ENCODE results near the gene DOC2B.
"Not testable (repeated sequence)": the region's sequence is repeated elsewhere in the genome, so short reads cannot be mapped to it uniquely, and the experiment has no call there.

The DOC2B gene

DNA sequence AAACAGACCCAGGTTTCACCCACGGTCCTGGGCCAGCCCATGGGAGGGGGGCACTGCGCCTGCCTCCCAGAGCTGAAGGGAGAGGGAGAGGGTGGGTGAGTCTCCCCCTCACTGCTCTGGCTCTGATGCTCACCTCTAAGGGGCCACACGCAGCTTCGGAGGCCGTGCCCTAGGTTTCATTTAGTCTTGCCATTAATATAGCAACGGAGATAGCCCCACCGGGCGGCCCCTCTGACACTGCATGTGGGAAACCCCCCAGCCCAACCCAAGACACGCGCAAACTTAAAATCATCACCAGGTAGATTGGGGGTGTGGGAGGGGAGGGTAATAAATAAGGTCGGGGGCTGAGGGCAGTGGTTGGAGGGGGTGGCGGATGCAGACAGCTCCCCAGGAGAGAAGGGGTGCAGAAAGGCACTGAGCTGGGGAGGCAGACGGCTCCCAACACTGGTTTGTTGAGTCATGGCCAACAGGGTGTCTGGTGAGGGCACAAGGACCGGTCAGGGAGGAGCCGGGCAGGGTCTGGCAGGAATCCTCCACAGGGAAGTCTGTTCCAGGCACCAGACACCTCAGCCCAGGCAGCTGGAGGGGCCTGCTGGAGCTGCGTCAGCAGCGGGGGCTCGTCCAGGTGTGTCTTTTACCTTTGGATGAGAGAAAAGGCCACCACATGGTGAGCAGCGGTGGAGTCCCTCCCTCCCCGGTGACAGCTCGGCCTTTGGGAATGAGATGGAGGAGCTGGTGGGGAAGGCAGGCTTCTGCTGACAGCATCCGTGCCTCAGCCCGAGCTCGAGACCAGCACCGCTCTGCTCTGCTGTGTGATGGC lies 32.0 kb upstream of the DOC2B start:
- DNase-seq (ENCODE audit: low read depth, low spot score): no peak
- H3K27ac ChIP-seq: no peak overlapping the region

DNA sequence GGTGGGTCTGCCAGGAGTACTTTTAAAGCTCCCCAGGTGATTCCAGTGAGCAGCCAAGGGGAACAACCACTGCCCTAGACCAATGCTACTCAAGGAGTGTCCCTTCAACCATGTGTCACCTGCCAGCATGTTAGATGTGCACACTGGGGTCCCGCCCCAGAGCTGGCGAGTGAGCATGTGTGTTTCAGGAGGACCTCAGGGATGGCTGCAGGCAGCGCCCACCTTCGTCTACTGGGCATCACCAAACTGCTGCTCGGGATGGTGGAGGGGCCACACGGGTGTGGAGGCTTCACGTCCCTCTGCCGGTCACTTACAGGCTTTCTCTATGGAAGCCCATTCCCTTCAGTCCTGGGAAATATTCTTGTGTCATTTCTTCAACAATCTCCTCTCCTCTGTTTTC lies 29.0 kb upstream of the DOC2B start:
- no peak for DNase-seq (ENCODE audit: low read depth, low spot score)

DNA sequence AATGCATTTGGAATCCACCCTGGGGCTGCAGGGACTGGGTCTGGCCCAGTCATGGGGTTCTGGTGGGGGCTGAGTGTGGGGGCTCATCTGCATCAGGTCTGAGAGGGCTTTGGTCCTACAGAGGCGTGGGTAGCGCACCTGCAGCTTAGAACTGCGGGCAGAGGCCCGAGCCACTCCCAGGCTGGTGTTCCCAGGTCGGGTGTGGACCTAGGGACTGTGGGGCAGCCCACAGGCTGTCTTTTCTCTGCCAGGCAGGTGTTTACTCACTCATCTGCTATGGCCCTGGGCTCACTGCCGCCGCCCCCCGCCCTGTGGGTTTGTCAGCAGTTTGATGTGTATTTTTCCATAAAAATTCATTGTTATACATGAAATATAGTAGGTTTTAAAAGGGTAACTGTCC lies 27.0 kb upstream of the DOC2B start:
- no peak overlapping the region for H3K27ac ChIP-seq
- no peak for DNase-seq (ENCODE audit: low read depth, low spot score)

More for the DNA sequence above, 29.0 kb upstream of the DOC2B start:
- no peak overlapping the region for H3K27ac ChIP-seq

DNA sequence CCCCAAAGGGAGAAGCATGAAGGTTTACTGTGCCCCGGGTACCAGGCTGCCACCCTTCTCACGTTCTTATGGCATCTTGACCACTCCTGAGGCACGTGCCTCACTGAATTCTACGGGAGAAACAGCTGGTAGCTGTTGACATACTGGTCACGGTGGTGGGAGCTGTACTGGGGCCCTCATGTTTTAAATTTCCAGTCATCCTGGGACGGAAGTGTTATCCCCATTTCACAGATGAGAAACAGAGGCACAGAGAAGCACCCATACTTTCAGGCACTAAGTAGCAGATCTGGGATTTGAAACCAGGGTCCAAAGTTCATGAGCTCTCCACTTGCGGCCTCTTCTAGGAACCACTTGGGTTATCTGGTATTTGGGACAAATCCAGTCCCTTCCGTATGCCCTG lies 26.3 kb upstream of the DOC2B start:
- no peak overlapping the region for H3K27ac ChIP-seq
- DNase-seq (ENCODE audit: low read depth, low spot score): no peak

DNA sequence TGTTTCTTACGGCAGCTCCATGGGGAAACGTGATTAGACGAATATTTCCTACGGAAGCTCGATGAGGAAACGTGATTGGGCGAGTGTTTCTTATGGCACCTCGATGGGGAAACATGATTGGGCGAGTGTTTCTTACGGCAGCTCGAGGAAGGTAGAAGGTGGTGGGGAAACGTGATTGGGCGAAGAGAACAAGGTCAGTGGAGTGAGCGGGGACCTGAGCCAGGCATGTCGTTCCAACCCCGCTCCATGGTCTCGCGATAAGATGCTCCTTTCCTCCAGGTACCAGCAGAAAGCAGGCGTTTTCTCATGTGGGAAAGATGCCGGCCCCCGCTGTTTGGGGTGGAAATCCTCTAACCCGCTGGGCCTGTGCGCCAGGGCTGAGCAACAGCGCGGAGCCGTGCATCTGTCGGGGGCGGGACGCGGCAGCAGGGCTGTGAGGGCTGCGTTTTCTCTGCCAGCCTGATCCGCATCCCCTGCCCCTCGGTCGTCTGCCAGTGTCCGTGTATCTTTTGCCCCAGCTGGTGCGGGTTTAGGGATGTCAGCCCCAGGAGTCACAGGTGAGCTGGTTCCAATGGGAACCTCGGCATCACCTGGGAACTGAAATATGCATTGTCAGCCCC lies 25.6 kb upstream of the DOC2B start:
- DNase-seq (ENCODE audit: low read depth, low spot score): no peak
- H3K27ac ChIP-seq: no peak overlapping the region

DNA sequence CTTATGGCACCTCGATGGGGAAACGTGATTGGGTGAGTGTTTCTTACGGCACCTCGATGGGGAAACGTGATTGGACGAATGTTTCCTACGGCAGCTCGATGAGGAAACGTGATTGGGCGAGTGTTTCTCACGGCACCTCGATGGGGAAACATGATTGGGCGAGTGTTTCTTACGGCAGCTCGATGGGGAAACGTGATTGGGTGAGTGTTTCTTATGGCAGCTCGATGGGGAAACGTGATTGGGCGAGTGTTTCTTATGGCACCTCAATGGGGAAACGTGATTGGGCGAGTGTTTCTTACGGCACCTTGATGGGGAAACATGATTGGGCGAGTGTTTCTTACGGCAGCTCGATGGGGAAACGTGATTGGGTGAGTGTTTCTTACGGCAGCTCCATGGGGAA lies 25.0 kb upstream of the DOC2B start:
- not testable (repeated sequence) for H3K27ac ChIP-seq; DNase-seq (ENCODE audit: low read depth, low spot score)

DNA sequence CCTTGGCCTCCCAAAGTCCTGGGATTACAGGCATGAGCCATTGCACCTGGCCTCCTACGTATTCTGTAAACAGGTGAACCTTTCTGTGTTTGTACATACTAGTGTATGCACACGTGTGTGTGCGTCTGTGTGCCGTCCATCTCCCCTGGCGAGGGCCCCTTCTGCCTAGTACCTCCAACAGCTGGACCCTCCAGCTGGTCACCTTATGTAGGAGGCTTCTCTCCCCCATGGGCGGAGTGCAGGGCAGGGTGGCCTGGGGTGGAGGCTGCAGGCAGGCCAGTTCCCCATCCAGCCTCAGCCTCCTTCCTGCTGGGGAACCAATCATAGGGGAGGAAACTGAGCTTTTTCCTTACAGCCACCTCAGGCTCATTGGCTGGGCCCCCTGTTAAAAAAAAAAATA lies 24.4 kb upstream of the DOC2B start:
- no peak overlapping the region for H3K27ac ChIP-seq
- no peak for DNase-seq (ENCODE audit: low read depth, low spot score)

DNA sequence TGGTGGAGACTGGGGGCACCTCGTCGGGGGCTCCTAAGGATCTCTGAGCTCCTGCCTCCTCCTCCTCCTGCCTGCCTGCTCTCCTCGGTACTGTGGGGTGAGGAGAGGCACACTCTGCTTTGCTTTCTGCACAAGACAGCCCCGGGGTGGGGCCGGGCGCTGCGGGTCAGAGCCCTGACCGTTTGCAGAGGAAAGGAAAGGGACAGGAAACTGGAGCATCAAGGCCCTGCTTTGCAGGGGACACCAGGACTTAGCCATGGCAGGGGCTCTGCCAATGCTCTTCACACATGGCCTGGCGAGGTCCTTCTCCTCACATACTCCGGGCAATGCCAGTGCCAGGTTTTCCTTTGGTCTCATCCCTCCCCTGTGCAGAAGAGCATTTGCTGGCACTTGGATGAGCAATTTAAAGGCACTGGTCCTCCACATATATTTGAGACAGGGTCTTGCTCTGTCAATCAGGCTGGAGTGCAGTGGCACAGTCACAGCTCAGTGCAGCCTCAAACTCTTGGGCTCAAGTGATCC lies 23.8 kb upstream of the DOC2B start:
- DNase-seq (ENCODE audit: low read depth, low spot score): no peak
- H3K27ac ChIP-seq: no peak overlapping the region

DNA sequence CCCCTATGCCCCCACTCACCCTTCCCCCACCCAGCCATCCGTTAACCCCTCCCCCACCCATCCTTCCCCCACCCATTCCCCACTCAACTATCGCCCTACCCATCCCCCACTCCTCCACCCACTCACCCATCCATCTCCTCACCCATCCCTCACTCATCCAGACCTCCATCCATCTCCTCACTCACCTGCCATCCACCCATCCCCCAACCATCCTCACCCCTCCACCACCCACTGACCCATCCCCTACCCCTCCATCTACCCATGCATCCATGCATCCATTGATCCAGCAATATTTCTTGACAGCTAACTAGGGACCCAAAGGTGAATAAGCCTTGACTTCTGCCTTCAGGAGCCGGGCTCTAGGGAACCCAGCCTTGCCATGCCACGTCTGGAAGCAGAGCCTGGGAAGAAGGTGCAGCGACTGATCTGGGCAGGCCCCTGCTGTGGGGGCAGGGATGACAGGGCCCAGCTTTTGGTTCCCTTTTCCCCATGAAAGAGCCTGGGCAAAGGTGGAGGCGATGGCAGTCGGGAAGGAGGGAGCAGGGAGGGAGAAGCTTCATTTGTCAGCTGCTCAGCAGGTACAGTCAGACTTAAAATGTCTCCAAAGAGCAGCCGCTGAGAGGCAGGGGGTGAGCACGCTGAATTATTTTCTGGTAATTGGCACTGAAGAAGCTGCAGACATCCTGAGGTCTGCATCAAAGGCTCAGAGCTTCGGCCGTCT lies 23.1 kb upstream of the DOC2B start:
- no peak for DNase-seq (ENCODE audit: low read depth, low spot score)
- H3K27ac ChIP-seq: no peak overlapping the region

DNA sequence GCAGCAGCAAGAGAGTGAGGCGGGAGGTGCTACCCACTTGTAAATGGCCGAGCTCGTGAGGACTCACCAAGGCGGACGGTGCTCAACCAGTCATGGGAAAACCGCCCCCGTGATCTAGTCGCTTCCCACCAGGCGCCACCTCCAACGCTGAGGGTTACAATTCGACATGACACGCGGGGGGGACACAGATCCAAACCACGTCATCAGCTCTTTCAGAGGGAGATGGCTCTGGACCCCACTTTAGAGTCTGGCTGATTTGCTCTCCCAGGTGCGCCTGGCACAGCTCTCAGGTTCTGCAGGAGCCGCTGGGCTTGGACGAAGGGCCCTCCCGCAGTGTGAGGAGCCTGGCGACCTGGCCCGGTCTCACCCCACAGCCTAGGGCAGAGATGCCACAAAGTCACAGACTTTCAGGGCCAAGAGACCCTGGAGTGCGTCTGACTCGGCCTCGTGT lies 21.1 kb upstream of the DOC2B start:
- DNase-seq (ENCODE audit: low read depth, low spot score): no peak
- H3K27ac ChIP-seq: no peak overlapping the region

DNA sequence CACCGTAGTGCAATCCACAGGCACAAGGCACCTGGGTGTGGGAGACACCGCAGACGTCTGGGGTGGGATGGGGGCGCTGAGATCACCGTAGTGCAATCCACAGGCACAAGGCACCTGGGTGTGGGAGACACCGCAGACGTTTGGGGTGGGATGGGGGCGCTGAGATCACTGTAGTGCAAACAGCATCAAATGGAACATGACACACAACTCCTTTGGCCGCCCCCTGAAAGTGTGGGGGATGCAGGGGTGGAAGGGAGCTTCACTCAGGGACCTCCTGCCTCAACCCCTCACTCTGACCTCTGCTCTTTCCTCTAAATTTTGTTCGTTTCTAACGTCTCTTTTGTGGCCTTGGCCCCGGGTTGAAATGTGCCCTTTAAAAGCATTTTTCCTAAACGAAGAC lies 20.3 kb upstream of the DOC2B start:
- not testable (repeated sequence) for H3K27ac ChIP-seq; DNase-seq (ENCODE audit: low read depth, low spot score)

DNA sequence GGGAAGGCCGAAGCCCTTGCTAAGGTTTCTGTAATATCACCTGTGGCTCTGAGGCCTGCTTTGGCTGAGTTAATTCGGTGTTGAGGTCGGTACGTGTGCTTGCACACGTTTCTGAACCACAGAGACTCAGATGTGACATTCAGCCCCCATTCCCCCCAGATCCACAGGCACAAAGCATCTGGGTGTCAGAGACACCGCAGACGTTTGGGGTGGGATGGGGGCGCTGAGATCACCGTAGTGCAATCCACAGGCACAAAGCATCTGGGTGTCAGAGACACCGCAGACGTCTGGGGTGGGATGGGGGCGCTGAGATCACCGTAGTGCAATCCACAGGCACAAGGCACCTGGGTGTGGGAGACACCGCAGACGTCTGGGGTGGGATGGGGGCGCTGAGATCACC lies 19.8 kb upstream of the DOC2B start:
- not testable (repeated sequence) for DNase-seq (ENCODE audit: low read depth, low spot score); H3K27ac ChIP-seq

DNA sequence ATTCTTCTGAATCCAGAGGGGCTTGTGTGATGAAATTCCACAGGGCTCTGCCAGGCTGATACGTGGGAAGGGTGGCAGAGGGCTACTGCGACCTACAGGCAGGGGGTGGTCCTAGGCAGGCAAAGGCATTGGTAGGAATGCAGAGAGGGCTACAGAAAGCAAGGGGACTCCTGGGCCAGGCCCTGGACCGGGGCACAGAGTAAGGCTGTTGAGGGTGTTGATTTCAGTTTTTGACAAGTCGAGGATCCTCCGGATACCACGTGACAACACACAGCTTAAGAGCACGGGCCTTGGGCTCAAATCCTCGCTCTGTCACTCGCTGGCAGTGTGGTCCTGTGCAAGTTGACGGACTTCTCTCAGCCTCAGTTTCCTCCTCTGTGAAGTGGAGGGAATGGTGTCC lies 19.1 kb upstream of the DOC2B start:
- no peak overlapping the region for H3K27ac ChIP-seq
- no peak for DNase-seq (ENCODE audit: low read depth, low spot score)

DNA sequence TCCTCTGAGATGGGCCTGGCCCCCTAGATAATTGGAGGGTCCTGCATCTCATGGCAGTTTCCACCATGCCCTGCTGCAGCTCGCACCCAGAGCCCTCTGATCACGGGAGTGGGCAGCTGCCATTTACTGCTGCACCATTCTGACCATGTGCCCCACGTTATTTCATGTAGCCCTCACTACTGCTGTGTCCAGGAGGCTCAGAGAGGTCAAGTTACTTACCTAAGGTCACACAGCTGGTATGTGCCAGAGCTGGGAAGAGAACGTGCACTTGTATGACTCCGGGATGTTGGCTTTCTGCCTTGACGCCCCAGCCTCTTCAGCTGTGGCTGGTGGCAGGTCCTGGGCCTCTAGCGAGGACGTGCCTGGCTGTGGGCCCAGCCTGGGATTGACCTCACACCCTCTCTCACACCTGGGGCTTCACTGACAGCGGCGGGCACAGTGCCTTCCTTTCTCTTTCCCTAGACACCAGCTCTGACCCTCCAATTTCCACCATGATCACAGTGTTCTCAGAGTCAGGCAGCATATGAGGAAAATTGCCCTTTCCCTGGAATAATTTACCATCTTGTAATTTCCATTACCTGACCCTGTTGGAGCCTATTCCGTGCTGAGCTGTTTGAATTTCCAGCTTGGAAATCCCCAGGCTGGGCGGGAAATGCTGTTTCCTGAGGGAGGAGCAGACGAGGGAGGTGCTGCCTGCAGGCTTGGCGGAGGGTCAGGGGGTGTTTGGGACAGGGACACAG lies 18.5 kb upstream of the DOC2B start:
- H3K27ac ChIP-seq: no peak overlapping the region
- DNase-seq (ENCODE audit: low read depth, low spot score): no peak

DNA sequence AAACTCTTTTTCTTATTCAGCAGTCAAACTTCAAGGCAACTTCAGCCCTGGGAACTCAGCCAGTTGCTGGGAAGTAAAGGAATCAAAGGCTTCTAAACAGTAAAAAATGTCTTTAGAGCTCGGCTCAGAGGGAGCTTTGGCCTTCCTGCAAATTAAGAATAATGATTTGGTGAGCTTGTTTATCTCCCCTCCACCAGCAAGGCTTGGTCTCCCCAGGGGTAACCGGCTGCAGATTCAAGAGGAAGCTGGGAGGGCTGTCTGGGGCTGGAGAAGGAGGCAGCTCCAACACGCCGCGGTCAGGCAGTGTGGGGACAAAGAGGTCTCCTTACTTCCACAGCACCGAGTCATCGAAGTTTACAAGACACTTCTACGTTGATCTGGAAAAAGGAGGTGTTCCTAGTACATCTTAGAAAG lies 17.7 kb upstream of the DOC2B start:
- H3K27ac ChIP-seq: no peak overlapping the region
- no peak for DNase-seq (ENCODE audit: low read depth, low spot score)

DNA sequence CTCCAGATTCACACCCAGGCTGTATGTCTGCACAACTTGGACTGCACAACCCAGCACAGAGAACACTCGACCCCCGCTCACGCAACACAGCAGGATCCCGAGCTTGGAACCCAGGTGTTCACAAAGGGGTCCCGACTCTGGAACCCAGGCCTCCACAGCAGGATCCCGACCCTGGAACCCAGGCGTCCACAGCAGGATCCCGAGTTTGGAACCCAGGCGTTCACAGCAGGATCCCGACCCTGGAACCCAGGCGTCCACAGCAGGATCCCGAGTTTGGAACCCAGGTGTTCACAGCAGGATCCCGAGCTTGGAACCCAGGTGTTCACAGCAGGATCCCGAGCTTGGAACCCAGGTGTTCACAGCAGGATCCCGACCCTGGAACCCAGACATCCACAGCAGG lies 16.8 kb upstream of the DOC2B start:
- not testable (repeated sequence) for H3K27ac ChIP-seq; DNase-seq (ENCODE audit: low read depth, low spot score)

DNA sequence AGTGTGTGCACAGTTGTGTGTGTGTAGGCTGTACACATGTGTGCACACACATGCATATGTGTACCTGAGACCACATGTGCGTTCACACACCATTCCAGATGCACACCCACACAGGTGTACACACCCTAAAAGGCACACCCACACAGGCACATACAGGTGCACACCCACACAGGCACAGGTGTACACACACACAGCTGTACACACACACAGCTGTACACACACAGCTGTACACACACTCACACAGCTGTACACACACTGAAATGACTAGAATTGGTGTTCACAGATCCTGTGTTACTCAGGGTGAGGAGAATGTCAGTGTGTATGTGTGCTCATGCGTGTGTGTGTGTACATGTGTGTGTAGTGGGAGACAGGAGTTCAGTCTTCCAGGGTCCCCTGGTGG lies 15.9 kb upstream of the DOC2B start:
- DNase-seq (ENCODE audit: low read depth, low spot score): no peak
- H3K27ac ChIP-seq: no peak overlapping the region

DNA sequence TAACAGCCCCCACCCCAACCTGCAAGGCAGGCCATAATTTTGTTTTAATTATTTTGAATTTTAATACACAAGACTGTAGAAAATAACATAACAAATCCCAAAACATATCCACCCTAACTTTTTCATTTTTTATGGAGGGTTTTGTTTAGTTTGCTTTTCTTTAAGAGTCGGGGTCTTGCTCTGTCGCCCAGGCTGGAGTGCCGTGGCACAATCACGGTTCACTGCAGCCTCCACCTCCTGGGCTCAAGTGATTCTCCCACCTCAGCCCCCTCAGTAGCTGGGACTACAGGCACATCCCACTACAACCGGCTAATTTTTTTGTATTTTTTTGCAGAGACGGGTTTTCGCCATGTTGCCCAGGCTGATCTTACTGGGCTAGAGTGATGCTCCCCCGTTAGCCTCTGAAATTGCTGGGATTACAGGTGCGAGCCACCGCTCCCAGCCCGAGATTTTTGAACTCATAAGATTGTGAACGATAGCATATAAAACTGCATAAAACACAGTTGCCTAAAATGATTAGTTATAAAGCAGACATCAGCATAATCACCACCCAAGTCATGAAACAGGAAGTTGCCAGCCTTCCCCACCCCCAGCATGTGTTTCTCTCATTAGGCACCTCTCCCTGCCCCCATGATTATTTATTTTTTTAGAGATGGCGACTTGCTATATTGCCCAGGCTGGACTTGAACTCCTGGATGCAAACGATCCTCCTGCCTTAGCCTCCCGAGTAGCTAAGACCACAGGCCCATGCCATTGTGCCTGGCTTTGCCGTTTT lies 13.6 kb upstream of the DOC2B start:
- no peak overlapping the region for H3K27ac ChIP-seq
- DNase-seq (ENCODE audit: low read depth, low spot score): no peak

Measured in epithelial cell of prostate (primary cell).